GM15510 (cell line): ENCODE data around the gene C3.

ENCODE experiments used
- POLR2A ChIP-seq: IDR thresholded peaks from 3 replicates; pipeline ENCODE4 v1.6.1; 2011; ENCODE audit warnings: borderline replicate concordance; ENCODE audit not compliant: insufficient read length; ENCODE audit errors: extremely low read depth

C3 gene

DNA sequence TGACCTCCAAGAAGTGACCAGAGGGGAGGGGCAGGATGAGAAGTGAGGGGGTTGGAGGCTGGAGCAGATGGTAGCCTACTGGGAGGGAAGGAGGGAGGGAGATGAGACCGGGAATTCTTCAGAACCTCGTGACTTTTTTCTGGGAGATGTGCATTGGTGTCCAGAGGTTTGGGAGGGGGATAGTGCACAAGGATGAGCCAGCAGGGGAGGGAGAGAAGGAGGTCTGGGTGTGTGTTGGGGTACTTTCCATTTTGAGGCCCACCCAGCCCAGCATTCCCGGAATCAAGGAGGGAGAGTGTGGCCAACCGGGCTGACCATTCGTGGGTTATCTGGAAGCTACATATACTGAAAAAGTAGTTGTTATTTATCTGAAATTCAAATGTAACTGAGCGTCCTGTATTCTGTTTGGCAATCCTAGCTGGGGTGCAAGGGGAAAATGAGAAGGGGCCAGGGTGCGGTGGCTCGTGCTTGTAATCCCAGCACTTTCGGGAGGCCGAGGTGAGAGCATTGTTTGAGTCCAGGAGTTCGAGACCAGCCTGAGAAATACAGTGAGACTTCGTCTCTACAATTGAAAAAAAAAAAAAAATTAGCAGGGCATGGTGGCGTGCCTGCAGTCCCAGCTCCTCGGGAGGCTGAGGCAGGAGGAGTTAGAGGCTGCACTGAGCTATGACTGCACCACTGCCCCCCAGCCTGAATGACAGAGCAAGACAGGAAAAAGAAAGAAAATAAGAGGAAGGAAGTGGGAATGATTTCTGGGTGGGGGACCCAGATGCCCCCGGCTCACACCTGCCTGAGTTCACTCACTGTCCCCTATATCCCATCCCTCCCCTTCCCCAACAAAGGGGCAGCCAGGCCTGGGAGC lies 4.4 kb upstream of the C3 start:
- TF ChIP-seq POLR2A, result no peak

DNA sequence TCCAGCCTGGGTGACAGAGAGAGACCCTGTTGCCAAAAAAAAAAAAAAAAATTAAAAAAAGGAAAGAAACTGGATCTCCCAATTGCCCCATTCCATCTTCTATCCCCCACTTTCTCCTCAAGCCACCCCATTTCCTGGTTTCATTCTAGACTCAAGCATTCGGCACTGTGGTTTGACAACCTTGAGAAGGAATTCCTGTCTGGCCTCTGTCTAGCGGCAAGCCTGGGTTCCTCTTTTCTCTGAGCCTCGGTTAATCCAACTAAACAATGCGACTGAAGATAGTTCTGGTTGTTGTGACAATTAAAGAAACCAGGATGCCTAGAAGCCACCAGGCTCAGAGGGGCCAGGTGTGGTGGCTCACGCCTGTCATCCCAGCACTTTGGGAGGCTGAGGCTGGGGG lies 3.3 kb upstream of the C3 start:
- TF ChIP-seq POLR2A, result no peak

DNA sequence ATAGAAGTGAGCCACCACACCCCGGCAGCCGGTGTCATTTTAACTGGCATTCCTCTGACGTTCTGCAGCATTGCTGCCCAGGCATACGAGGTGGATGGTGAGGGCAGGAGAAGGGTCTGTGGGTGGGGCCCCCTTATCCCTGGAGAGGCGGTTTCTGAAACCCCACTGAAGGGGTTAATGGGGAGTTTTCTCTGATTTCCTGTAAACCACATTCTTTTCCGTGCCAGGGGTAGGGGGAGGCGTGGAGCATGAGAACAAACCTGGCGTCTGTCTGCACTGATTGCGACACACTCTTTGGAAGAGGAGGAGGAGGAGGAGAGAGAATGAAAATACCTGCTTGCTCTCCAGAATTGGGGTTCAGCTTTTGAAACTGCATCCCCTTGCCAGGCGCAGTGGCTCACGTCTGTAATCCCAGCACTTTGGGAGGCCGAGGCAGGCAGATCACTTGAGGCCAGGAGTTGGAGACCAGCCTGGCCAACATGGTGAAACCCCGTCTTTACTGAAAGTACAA lies 2.7 kb upstream of the C3 start:
- TF ChIP-seq POLR2A, result no peak

GRCh38 chr19:6721773-6722172 lies 1.3 kb upstream of the C3 start:
- TF ChIP-seq POLR2A, result no peak

DNA sequence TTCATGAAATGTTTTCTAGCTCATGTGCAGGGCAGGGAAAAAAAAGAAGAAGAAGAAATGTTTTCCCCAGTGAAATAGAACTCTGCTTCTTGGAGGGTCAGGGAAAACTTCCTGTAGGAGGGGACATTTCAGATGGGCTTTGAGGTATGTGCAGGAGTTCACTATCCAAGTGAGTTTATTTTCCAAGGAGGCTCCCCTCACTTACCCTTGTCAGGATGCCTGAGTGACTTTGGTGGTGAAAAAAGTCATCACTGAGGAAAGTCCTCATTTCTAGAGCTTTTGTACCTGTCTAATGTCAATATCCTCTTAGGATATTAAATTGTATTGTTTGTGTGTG lies 656 bp upstream of the C3 start:
- no peak for TF ChIP-seq POLR2A

DNA sequence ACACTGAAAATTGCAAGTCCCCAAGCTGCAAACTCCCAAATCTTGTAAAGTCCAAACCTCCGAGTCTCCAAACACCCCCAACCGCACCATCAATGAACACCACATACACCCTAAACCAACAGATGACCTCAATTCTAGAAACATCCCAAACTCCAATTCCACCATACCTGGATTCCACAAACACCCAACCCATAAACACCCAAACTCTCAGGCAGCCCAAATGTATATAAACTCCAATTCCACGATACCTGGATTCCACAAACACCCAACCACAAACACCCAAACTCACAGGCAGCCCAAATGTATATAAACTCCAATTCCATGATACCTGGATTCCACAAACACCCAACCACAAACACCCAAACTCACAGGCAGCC lies 470 bp downstream of the C3 start:
- no peak for TF ChIP-seq POLR2A

- TF ChIP-seq POLR2A, result no peak
Measured at GRCh38 chr19:6719540-6719861, 949 bp downstream of the C3 start.

GRCh38 chr19:6718741-6719539 lies 1.5 kb downstream of the C3 start:
- TF ChIP-seq POLR2A, result no peak

- no peak for TF ChIP-seq POLR2A
Measured at GRCh38 chr19:6718111-6718740, 2.2 kb downstream of the C3 start.

GRCh38 chr19:6717441-6717971 lies 2.9 kb downstream of the C3 start:
- TF ChIP-seq POLR2A, result no peak

DNA sequence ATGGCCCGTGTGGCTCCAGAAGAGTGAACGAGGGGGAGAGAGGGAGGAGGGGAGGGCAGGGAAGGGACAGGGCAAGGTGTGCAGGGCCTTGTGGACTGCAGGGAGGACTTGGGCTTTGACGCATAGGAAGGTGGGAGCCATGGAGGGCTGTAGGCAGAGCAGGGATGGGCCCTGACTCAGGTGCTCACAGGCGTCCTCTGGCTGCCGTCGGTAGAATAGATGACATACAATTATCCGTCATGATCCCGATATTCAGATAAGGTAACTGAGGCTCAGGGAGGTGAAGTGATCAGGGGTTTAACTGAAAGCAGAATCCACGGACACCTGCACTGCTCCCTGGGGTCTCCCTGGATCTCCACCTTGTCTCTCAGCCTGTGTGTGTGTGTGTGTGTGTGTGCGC lies 3.4 kb downstream of the C3 start:
- no peak for TF ChIP-seq POLR2A

- no peak for TF ChIP-seq POLR2A
Measured at GRCh38 chr19:6716610-6716970, 3.9 kb downstream of the C3 start.

- TF ChIP-seq POLR2A, result no peak
Measured at GRCh38 chr19:6714749-6715555, 5.5 kb downstream of the C3 start.
